ENCODE results near the gene TKT.

The TKT gene

GRCh38 chr3:53244271-53244670, 11.6 kb downstream of the TKT start:
- peak overlapping the region; percentile 32; the same call in 1 of the 2 replicates for H3K27ac ChIP-seq
- TF ChIP-seq CTCF (conservative IDR thresholded peaks at IDR 0.05), result no peak

GRCh38 chr3:53243785-53244184, 12.0 kb downstream of the TKT start:
- TF ChIP-seq CTCF (conservative IDR thresholded peaks at IDR 0.05), result no peak
- peak overlapping the region; percentile 32; the same call in 1 of the 2 replicates for H3K27ac ChIP-seq

GRCh38 chr3:53243165-53243564, 12.7 kb downstream of the TKT start:
- TF ChIP-seq CTCF (conservative IDR thresholded peaks at IDR 0.05), result no peak
- H3K27ac ChIP-seq, result peak overlapping the region; percentile 32; the same call in 1 of the 2 replicates

- TF ChIP-seq CTCF (conservative IDR thresholded peaks at IDR 0.05), result no peak
- H3K27ac ChIP-seq, result peak overlapping the region; percentile 32; the same call in 1 of the 2 replicates
Measured at GRCh38 chr3:53242642-53243041, 13.2 kb downstream of the TKT start.

GRCh38 chr3:53242155-53242554, 13.7 kb downstream of the TKT start:
- peak overlapping the region; percentile 32; the same call in 1 of the 2 replicates for H3K27ac ChIP-seq
- no peak for TF ChIP-seq CTCF (conservative IDR thresholded peaks at IDR 0.05)

GRCh38 chr3:53240989-53241972, 14.5 kb downstream of the TKT start:
- no peak for TF ChIP-seq CTCF (conservative IDR thresholded peaks at IDR 0.05)
- peak overlapping the region; percentile 91 for H3K27ac ChIP-seq

GRCh38 chr3:53239800-53240199, 16.0 kb downstream of the TKT start:
- TF ChIP-seq CTCF (conservative IDR thresholded peaks at IDR 0.05), result no peak
- H3K27ac ChIP-seq, result peak overlapping the region; percentile 91

Data from VCaP (cell line).